HG02973 (cell line): ENCODE results near the gene MARK4.
"Not testable (repeated sequence)": the region's sequence is repeated elsewhere in the genome, so short reads cannot be mapped to it uniquely, and the experiment has no call there.

Source experiments
- ATAC-seq: cut with Tn5 transposase; IDR thresholded peaks from one replicate; pipeline ENCODE4 v1.9.1; 2021; ENCODE audit warnings: moderate library complexity; ENCODE audit not compliant: unreplicated experiment

The MARK4 gene

DNA sequence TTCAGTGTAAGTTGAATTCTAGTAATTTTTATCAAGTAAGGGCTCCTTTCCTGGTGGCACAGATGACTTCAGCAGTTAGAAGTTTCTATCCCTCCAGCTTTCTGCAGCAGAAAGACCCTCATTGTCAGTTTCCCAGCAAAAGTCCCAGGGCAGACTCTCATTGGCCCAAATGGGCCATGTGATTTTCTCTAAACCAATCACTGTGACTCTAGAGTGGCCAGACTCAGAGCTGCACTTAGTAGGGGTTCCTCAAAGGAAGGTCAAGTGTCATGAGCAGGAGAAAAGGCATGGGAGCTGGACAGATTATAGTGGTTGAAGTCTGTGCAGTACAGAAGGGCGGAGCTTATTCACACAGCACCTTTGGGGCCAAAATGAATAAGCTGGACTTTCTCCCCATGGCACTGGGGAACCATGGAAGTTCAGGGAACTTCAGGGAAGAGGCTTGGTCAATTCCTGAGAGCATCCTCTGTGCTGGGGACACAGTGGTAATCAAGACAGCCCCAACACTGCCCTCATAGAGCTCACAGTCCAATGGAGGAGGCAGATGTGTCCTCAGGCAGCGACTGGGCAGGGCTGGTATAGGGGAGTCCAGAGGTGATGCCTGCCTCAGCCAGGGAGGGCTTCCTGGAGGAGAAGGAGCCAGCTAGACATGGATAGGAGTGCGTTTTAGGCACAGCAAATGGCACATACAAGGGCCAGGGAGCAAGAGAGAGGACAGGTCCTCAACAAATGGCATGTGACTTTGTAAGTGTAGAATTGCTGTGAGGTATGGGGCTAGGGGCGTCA, 53.3 kb downstream of the MARK4 start:
- ATAC-seq: no peak

DNA sequence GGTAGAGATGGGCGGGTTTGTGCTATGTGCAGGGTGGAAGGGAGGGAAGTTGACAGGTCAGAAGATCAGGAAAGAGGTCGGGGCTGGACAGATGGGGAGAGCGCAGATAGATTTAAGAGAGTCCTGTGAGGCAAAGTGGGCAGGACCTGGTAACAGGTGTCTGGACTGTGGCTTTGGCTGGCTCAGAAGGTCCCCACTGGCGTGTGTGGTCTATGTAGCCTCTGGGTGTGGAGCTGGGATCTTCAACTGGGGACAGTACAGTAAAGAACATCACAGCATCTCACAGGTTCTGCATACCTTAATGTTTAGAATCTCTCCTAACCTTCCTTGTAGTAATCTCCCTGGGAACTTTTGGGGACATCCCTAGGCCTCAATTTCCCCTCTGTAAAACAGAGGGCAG, 53.9 kb downstream of the MARK4 start:
- ATAC-seq: no peak

DNA sequence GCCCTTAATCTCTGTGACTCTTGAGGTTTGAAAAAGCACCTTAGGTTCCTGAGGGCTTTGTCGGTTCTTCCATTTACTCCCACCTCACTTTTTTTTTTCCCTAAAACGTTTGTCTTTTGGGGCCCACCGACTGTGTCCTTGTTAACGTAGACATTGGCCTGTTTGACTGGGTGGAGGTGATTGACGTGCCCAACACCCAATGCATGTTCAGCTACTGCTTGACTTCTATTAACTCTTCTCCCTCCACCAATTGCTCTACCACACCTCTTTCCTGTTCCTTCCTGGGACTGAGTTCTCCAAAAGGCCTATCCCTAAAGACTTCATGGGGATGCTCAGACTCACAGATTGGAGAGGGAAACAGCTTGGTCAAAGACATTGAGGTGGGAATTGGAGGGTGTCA, 54.4 kb downstream of the MARK4 start:
- ATAC-seq: no peak

DNA sequence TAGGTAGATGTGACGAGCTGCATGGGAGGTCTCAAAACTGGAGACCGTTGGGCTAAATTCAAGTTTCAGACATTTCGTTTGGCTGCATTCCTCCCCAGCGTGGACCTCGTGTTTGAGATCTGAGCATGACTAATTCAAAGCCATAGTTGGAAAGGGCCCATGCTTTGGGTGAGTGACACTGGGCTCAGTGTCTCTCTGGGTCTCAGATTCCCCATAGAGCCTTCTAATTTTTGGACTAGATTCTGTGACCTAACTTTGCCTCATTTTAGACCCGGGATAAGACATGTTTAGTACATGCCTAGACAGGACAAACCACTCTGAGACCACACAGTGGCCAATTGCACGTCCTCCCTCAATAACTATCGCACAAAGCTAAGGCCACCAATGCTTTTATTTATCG, 55.0 kb downstream of the MARK4 start:
- ATAC-seq: no peak

DNA sequence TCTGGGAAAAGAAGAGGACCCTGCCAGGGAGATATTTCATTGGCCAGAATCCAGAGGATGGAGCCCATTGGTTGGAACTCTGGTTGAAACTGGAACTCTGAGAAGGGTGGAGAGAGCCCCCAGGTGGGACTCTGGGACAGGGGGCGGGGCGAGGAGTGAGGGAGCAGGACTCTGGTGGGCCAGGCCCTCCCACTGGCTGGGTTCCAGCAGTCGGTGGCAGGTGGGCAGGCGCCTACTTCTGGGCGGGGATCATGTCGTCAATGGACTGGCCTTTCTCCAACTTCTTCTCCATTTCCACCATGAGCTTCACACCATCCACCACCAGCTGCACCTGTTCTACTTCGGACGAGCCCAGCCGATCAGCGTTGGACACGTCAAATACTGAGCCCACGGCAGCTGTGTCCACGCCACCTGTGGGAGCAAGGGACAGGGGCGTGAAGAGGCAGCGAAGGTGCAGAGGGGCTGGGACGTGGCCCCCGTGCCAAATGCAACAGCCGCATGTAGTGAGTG, 55.5 kb downstream of the MARK4 start:
- ATAC-seq: no peak

DNA sequence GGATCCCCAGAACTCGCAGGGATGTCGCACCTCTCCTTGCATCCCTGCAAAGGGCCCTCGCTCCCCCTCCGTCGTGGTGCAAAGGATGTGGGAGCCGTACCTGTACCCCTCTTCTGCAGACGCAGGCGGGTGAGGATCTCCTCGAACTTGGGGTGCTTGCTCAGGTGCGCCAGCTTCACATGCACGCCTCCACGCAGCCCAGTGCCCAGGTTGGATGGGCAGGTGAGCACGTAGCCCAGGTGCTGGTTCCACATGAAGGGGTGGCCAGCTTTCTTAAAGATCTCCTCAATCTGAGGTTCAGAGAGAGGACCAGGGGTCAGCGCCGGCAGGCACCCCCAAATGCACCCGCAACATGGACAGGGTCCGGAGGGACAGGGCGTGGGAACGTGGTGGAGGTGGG, 56.3 kb downstream of the MARK4 start:
- ATAC-seq: no peak

DNA sequence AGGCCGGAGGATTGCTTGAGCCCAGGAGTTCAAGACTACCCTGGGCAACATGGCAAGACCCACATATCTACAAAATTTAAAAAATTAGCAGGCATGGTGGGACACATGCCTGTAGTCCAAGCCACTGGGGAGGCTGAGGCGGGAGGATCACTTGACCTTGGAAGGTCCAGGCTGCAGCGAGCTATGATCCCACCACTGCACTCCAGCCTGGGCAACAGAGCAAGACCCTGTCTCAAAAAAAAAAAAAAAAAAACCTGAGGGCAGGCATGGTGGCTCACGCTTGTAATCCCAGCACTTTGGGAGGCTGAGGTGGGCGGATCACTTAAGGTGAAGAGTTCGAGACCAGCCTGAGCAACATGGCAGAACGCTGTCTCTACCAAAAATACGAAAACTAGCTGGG, 58.3 kb downstream of the MARK4 start:
- ATAC-seq: not testable (repeated sequence)

DNA sequence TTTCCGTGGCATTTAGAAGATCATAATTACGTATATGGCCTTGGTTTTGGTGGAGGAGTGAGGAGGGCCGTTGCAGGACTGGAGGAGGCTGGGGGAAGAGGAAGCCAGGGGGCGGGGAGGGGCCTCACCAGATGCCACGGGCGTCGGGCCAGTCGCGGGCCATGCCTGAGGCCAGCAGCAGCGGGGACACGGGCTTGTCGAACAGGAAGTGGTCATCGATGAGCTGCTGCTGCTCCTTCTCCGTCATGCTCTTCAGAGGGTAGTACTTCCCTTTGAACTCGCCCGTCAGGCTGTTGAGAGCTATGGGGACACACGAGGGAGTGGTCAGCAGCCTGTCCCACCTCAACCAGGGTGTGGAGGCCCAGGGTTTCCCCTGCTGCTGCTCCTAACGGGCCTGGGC, 60.5 kb downstream of the MARK4 start:
- ATAC-seq: no peak

DNA sequence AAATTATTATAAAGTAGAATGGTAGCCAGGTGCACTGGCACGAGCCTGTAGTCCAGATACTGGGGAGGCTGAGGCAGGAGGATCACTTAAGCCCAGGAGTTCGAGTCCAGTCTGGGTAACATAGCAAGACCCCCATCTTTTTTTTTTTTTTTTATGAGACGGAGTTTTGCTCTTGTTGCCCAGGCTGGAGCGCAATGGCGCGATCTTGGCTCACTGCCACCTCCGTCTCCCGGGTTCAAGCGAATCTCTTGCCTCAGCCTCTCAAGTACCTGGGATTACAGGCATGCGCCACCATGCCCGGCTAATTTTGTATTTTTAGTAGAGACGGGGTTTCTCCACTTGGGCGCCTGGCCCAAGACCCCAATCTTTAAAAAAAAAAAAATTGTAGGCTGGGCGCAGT, 61.2 kb downstream of the MARK4 start:
- ATAC-seq: not testable (repeated sequence)

DNA sequence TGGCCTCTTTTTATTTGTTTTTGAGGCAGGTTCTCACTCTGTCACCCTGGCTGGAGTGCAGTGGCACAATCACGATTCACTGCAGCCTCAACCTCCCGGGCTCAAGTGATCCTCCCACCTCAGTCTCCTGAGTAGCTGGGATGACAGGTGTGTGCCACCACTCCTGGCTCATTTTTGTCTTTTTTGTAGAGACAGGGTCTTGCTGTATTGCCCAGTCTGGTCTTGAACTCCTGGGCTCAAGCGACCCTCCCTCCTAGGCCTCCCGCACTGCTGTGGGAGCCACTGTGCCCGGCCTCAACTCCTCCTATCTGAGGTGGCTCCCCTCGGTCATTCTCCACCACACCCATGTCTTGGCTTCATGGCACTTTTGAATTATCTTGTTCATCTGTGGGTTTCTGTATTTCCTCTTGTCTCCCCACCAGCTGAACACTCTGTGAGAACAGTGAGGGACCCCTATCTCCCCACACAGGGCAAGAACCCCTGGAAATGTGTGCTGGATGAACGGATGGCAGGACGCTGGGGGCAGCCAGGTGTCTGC, 63.7 kb downstream of the MARK4 start:
- no peak for ATAC-seq

DNA sequence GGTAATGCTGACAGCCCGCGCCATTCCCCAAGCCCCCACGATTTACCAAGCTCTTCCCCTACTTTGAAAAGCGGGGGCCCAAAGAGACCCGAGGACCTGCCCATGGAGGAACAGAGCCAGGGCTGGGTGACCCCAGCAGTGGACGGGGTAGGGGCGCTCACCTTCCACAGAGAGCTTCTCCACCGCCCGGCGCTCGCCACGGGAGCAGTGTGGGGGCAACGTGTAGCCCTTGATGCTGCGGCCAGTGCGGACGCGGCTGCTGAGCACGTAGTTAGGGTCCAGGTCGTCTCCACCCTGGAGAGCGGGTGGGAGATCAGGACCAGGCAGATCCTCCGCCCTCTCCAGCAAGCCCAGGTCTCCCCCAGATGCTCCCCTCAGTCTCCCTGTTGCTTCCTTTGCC, 64.2 kb downstream of the MARK4 start:
- ATAC-seq: no peak

DNA sequence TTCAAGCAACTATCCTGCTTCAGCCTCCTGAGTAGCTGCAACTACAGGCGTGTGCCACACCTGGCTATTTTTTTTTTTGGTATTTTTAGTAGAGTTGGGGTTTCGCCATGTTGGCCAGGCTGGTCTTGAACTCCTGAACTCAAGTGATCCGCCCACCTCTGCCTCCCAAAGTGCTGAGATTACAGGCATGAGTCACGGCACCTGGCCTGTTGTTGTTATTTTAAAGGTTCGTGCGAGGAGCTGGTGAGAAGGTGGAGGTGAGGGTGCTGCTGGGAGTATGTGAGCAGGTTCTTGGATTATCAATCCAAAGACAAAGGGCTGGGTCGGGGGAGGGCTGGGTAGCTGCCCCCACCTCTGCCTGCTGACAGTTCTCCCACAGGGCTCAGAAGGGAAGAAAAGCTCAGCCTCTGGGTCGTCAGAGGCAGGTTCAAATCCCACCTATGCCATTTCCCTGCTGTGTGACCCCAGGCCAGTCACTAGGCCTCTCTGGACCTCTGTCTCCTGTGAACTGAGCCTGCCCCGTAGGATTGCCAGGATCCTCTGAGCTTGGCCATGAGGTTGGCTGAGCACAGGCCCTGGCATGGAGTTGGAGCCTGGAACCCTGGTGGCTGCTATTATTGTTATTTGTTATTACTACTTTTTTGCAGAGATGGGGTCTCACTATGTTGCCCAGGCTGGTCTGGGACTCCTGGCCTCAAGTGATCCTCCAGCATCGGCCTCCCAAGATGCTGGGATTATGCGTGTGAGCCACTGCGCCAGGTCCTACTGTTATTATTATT, 70.1 kb downstream of the MARK4 start:
- ATAC-seq: no peak

DNA sequence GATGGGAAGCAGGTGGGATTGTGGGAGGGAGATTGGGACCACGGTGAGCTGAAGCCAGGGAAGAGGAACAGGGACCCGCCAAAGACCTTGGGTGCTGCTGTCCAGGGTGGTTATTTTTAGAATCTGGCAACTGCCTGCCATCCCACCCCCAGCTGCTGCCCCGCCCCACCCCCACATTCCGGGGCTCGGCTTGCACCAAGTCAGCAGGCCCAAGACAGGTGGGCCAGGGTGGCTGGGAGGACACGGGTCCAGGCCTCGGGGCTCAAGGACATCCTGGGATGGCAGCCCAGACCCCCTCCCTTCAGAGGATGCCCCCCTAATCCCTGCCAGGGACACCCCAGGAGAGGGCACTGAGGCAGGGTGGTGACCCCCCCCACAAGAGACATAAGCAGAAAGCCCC, 70.8 kb downstream of the MARK4 start:
- no peak for ATAC-seq

DNA sequence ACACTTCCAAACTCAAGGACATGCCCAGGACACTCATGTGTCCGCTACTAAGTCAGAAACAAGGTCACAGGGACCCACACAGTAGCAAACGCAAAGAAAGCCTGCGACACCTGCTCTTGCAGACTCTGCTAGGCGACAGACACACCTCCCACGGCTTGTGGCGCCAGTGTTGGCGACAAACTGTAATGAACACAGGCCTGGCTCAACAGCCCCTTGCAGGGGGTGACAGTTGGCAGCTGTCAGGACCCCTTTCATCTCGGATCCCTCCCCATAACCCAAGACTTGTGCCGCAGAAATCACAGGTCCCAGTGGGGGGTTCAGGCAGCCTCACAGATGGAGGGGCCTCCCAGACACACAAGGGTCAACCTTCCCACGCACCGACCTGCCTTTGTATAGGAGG, 71.2 kb downstream of the MARK4 start:
- ATAC-seq: no peak

DNA sequence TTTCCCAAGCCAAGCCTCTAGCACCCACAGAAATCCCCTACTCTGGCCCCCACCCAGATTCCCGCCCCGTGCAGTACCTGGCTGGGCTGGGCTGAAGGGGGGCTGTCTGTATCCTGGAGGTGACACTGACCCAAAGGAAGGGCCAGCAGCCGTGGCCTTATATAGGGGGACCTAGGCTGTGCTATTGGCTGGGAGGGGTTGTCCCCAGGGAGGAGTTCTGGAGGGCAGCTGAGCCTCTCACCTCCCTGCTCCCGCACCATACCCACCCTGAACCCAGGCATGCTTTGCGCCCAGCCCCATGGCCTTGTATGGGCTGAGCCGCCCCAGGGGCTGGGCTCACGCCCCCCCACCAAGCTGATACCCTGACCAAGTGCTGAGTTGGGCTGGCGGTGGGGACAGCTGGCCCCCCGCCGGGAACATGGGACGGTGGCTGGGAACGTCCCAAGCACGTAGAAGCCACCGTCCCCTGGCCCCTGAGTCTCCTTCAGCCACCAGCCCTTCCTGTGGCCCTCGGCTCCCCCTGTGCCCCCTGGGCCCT, 71.7 kb downstream of the MARK4 start, which contains the start of gene CKM:
CKM (minus strand) TSS at position 132 of the 538 bp plus-strand sequence. CDS start 3,162 bp downstream, outside the sequence.
- no peak for ATAC-seq

DNA sequence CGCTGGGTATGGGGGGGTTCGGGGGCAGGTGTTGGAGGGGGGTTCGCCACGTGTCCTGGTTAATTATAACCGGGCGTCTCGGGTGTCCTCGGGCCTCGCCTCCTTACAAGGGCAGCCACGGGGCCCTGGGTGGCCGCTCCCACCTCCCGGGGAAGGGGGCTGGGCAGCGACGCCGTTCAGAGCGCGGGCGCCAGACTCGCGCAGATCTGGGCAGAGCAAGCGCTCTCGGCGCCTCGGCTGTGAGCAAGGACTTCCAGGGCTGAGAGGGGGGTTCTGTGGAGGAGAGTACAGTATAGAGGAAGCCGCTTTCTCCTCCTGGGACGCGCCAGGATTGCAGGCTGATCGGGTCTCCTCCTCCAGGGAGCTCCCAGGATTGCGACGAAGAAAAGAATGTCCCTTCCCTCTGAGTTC, 72.6 kb downstream of the MARK4 start:
- no peak for ATAC-seq

DNA sequence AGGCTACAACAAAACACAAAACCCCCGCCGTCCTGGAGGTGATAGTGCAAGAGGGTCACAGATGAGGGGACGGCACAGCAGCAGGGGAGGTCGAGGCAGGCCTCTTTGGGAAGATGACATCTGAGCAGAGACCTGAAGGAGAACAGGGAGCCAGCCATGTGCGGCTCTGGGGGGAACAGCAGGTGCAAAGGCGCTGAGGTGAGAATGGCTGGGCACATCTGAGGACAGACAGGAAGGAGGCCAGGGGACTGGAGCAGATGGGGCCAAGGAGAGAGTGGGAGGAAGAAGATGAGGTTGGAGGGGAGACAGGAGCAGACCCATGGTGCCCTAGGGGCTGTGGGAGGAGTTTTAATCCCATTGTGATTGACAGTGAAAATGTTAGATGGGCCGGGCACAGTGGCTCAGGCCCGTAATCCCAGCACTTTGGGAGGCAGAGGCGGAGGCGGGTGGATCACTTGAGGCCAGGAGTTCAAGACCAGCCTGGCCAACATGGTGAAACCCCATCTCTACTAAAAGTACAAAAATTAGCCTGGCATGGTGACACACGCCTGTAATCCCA, 73.4 kb downstream of the MARK4 start:
- no peak for ATAC-seq

DNA sequence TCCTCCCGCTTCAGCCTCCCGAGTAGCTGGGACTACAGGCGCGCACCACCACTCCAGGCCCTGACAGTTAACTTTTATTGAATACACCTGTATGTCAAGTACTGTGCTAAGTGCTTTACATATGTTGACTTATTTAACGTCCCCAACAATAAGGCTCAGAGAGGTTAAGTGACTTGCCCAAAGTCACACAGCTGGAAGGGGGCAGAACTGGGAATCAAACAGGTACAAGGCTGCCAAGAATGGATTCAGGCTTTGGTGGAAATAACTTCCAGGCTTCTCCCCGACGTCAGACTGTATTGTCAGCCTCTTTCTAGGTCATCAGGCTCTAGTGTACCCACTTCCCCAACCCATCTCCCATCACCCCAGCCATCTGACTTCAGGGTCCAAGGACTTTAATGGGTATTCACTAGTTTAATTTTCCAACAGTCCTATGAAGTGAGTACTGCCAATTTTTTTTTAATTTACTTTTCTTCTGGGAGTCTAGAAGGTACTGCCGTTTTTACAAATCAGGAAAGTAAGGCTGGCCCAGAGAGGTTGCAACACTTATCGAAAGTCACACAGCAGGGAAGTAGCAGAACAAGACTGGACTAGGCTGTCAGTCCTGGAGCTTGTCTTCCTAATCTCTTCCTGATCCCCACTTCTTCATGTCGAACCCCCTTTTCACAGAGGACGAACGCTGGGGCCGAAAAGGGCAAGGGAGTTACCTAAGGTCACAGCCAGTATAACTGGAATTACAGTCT, 76.5 kb downstream of the MARK4 start:
- no peak for ATAC-seq

DNA sequence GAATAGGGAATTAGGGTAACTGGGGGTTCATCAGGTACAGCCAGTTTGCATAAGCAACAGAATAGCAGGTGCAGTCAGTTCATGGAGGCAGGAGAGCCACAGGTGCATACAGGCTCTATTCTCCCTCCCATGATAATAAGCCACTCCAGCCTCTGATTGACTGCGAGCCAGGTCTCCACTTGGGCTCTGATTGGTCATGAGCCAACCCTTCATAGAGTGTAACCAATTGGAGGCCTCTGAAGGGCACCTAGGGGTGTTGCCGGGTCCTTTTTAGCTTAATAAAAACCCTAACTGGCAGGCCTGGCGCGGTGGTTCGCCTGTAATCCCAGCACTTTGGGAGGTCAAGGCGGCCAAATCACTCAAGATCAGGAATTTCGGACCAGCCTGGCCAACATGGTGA, 80.3 kb downstream of the MARK4 start:
- ATAC-seq: no peak

DNA sequence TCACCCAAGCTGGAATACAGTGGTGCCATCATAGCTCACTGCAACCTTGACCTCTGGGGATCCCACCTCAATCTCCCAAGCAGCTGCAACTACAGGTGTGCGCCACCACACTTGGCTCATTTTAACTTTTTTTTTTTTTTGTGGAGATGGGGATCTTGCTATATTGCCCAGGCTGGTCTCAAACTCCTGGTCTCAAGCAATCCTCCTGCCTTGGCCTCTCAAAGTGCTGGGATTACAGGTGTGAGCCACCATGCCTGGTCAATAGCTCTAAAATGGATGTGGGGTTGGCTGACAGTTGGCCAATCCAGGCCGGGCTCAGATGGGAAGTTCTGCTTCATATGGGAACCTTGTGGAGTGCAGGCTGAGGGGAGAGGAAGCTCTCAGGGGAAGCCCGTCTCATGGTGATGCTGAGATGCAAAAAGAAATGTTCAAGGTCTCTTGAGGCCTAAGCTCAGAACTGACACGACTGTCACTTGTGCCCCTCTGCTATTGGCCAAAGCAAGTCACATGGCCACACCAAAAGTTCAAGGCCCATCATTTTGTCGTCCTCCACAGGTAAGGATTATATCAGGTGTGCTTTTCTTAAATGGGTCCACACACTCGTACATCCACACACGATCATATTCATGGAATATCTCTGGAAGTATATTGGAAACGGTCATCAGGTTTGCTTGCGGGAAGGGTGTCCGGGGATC, 82.7 kb downstream of the MARK4 start:
- no peak for ATAC-seq
